Uterus (tissue), 2 donors: Measurements from ENCODE around the gene GPRASP3.

Experiments
- POLR2A ChIP-seq, 2 donors: fragments of 450-650 bp; IDR thresholded peaks; one replicate each; pipeline ENCODE4 v1.6.1; 2016; ENCODE audit warnings: antibody characterized with exemption in 2 of 2, mild to moderate bottlenecking in 1 of 2, moderate library complexity in 1 of 2
- TF ChIP-seq, protein P1 (sequence below), 4 experiments: fragments of 200-600 bp in 2 of 4; fragments of 450-650 bp in 2 of 4; sonication (generic) in 2 of 4; IDR thresholded peaks; one replicate each; pipeline ENCODE4 v1.5.1; 2016 to 2019; ENCODE audit warnings: antibody characterized with exemption in 4 of 4, mild to moderate bottlenecking in 2 of 4, moderate library complexity in 1 of 4

DNA sequence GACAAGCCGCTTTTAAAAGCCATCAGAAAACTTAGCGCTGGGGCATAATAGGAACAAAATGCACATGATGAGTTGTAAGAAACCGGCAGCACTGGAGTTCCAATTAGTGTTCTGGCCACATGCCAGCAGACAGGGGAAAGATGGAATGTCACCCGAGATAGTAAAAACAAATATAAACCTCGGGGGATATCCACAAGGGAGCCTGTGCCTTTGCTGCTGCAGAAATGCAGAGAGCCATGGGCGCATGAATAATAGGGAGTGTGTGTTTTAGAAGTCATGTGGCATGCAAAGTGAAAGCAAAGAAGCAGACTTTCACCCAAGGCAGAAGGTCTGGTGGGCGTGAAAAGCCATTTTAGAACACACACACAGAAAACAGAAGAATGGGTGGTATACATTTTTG lies 19.1 kb downstream of the GPRASP3 start:
- TF ChIP-seq POLR2A (IDR thresholded peaks at IDR 0.05) = no peak
- TF ChIP-seq, protein P1, sequence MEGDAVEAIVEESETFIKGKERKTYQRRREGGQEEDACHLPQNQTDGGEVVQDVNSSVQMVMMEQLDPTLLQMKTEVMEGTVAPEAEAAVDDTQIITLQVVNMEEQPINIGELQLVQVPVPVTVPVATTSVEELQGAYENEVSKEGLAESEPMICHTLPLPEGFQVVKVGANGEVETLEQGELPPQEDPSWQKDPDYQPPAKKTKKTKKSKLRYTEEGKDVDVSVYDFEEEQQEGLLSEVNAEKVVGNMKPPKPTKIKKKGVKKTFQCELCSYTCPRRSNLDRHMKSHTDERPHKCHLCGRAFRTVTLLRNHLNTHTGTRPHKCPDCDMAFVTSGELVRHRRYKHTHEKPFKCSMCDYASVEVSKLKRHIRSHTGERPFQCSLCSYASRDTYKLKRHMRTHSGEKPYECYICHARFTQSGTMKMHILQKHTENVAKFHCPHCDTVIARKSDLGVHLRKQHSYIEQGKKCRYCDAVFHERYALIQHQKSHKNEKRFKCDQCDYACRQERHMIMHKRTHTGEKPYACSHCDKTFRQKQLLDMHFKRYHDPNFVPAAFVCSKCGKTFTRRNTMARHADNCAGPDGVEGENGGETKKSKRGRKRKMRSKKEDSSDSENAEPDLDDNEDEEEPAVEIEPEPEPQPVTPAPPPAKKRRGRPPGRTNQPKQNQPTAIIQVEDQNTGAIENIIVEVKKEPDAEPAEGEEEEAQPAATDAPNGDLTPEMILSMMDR (IDR thresholded peaks at IDR 0.05) = no peak
